GM23338 (cell line): ENCODE results near the gene SLC36A2. TPM values are rescaled to one million over a fixed set of nuclear protein-coding genes. Genes with fewer than 3 reads are reported as not detected.

Experiments used
- ATAC-seq: fragments of 200-7000 bp; cut with Tn5 transposase; 3 replicates; pipeline ENCODE4 v1.9.1; 2020
- DNase-seq: peaks from one replicate; pipeline ENCODE4 v3.0.0-alpha.2; 2015; ENCODE audit warnings: low spot score
- H2AFZ ChIP-seq: fragments of 200-600 bp; sonication (generic); 2 replicates; pipeline ENCODE4 v1.8.0; 2016; ENCODE audit warnings: antibody characterized with exemption, mild to moderate bottlenecking, moderate library complexity
- H3F3A ChIP-seq: fragments of 200-600 bp; sonication (generic); replicated peaks from 2 replicates; pipeline ENCODE4 v1.8.0; 2017; ENCODE audit warnings: antibody characterized with exemption, mixed run types, low read depth
- H3K27ac ChIP-seq: fragments of 200-600 bp; sonication (generic); 2 replicates; pipeline ENCODE4 v1.6.1; 2016; ENCODE audit warnings: low read depth
- H3K27me3 ChIP-seq: fragments of 200-600 bp; sonication (generic); 2 replicates; pipeline ENCODE4 v1.8.0; 2016; ENCODE audit warnings: mild to moderate bottlenecking, mixed run types, moderate library complexity; ENCODE audit not compliant: insufficient read depth
- H3K36me3 ChIP-seq: fragments of 200-600 bp; sonication (generic); 2 replicates; pipeline ENCODE4 v1.8.0; 2016; ENCODE audit warnings: mild to moderate bottlenecking; ENCODE audit not compliant: insufficient read depth
- H3K4me1 ChIP-seq: fragments of 200-600 bp; sonication (generic); 2 replicates; pipeline ENCODE4 v1.8.0; 2016; ENCODE audit warnings: mild to moderate bottlenecking, moderate library complexity; ENCODE audit not compliant: insufficient read depth
- H3K4me2 ChIP-seq: fragments of 200-600 bp; sonication (generic); 2 replicates; pipeline ENCODE4 v1.7.1; 2017; ENCODE audit warnings: mixed run types
- H3K4me3 ChIP-seq: fragments of 200-600 bp; sonication (generic); 2 replicates; pipeline ENCODE4 v1.6.1; 2016; ENCODE audit warnings: mixed run types
- H3K79me2 ChIP-seq: fragments of 200-600 bp; sonication (generic); replicated peaks from 2 replicates; pipeline ENCODE4 v1.8.0; 2017; ENCODE audit warnings: mild to moderate bottlenecking; ENCODE audit not compliant: insufficient read depth
- H3K9me2 ChIP-seq: fragments of 200-600 bp; sonication (generic); 2 replicates; pipeline ENCODE4 v1.8.0; 2017; ENCODE audit not compliant: insufficient read depth
- H4K20me1 ChIP-seq: fragments of 200-600 bp; sonication (generic); replicated peaks from 2 replicates; pipeline ENCODE4 v1.8.0; 2017; ENCODE audit warnings: mild to moderate bottlenecking; ENCODE audit not compliant: insufficient read depth
- H3K27ac Mint-ChIP-seq: 2 replicates; pipeline ENCODE4 v1.8.0; 2020; ENCODE audit warnings: inconsistent platforms, mild to moderate bottlenecking, moderate library complexity, mixed read lengths
- H3K27me3 Mint-ChIP-seq: 3 replicates; pipeline ENCODE4 v1.8.0; 2022; ENCODE audit warnings: low read depth, mild to moderate bottlenecking, moderate library complexity, mixed read lengths, inconsistent platforms; ENCODE audit not compliant: insufficient read depth, poor library complexity
- H3K36me3 Mint-ChIP-seq: 3 replicates; pipeline ENCODE4 v1.8.0; 2021; ENCODE audit warnings: low read depth, mild to moderate bottlenecking, inconsistent platforms, moderate library complexity, mixed read lengths
- H3K4me1 Mint-ChIP-seq: 3 replicates; pipeline ENCODE4 v1.8.0; 2020; ENCODE audit warnings: mild to moderate bottlenecking, inconsistent platforms, mixed read lengths
- H3K4me3 Mint-ChIP-seq: 3 replicates; pipeline ENCODE4 v1.8.0; 2021; ENCODE audit warnings: moderate library complexity, mild to moderate bottlenecking, inconsistent platforms, mixed read lengths
- H3K9me3 Mint-ChIP-seq: 3 replicates; pipeline ENCODE4 v1.8.0; 2020; ENCODE audit warnings: moderate library complexity, mild to moderate bottlenecking, inconsistent platforms, mixed read lengths
- ETS1 ChIP-seq: IDR thresholded peaks from 2 replicates; pipeline ENCODE4 v1.6.1; 2016; ENCODE audit warnings: antibody characterized with exemption
- EZH2phosphoT487 ChIP-seq: fragments of 200-600 bp; sonication (generic); IDR thresholded peaks from one replicate; pipeline ENCODE4 v1.8.1; 2018; ENCODE audit warnings: antibody characterized with exemption; ENCODE audit not compliant: unreplicated experiment
- JUNB ChIP-seq: IDR thresholded peaks from one replicate; pipeline ENCODE4 v1.6.1; 2016; ENCODE audit warnings: antibody characterized with exemption; ENCODE audit not compliant: unreplicated experiment
- NANOG ChIP-seq: IDR thresholded peaks from 2 replicates; pipeline ENCODE4 v1.6.1; 2016; ENCODE audit warnings: antibody characterized with exemption, borderline replicate concordance
- STAT1 ChIP-seq: IDR thresholded peaks from one replicate; pipeline ENCODE4 v1.6.1; 2016; ENCODE audit warnings: antibody characterized with exemption; ENCODE audit not compliant: unreplicated experiment
- ZNF114 ChIP-seq: fragments of 250-450 bp; sonication (Bioruptor Pico); IDR thresholded peaks from 2 replicates; pipeline ENCODE4 v1.5.0; 2020; ENCODE audit warnings: mild to moderate bottlenecking, moderate library complexity
- ZNF331 ChIP-seq: fragments of 250-450 bp; sonication (Bioruptor Pico); IDR thresholded peaks from 2 replicates; pipeline ENCODE4 v1.5.0; 2020; ENCODE audit warnings: low read depth, mild to moderate bottlenecking, moderate library complexity
- polyA plus RNA-seq: library from polyadenylated mRNA; unstranded; fragments of >200 nt; fragmentation: Nextera tagmentation; extraction: Ambion mirVana; gene quantifications from 2 replicates; pipeline ENCODE4 v1.2.1, GENCODE V29; 2016
- total RNA-seq: library from RNA; depleted of rRNA; stranded (reverse); fragments of >200 nt; shearing (Covaris generic); gene quantifications from 2 replicates; pipeline ENCODE4 v1.2.3, GENCODE V29; 2014
- TF ChIP-seq, protein P1 (sequence below), 2 experiments: fragments of 200-600 bp in 1 of 2; sonication (generic) in 1 of 2; conservative IDR thresholded peaks; 2 replicates each; pipeline versions ENCODE4 v1.5.1 to v1.6.1; 2016 to 2017; ENCODE audit warnings: antibody characterized with exemption in 2 of 2, low read depth in 2 of 2, mild to moderate bottlenecking in 2 of 2, moderate library complexity in 1 of 2
- TF ChIP-seq, protein P2 (sequence below): fragments of 250-450 bp; sonication (Bioruptor Pico); IDR thresholded peaks from 2 replicates; pipeline ENCODE4 v1.5.0; 2020; ENCODE audit warnings: mild to moderate bottlenecking, moderate library complexity

Gene SLC36A2
- total and polyA plus RNA-seq, 2 experiments from 2014 or later, result 0.08 TPM; not detected in 1

GRCh38 chr5:151338734-151339133 is 8.6 kb downstream of the SLC36A2 start (continued):
- TF ChIP-seq, protein P1, sequence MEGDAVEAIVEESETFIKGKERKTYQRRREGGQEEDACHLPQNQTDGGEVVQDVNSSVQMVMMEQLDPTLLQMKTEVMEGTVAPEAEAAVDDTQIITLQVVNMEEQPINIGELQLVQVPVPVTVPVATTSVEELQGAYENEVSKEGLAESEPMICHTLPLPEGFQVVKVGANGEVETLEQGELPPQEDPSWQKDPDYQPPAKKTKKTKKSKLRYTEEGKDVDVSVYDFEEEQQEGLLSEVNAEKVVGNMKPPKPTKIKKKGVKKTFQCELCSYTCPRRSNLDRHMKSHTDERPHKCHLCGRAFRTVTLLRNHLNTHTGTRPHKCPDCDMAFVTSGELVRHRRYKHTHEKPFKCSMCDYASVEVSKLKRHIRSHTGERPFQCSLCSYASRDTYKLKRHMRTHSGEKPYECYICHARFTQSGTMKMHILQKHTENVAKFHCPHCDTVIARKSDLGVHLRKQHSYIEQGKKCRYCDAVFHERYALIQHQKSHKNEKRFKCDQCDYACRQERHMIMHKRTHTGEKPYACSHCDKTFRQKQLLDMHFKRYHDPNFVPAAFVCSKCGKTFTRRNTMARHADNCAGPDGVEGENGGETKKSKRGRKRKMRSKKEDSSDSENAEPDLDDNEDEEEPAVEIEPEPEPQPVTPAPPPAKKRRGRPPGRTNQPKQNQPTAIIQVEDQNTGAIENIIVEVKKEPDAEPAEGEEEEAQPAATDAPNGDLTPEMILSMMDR (conservative IDR thresholded peaks at IDR 0.05; ENCODE audit: low read depth in 2 of 2), result no peak
- TF ChIP-seq JUNB, result no peak
- TF ChIP-seq STAT1, result no peak
- no peak for TF ChIP-seq EZH2phosphoT487
- no peak for TF ChIP-seq ZNF114
- no peak for TF ChIP-seq NANOG

- H4K20me1 ChIP-seq, result no peaks in the 10 kb centered on the region
- H3K4me1 ChIP-seq, result no peaks in the 10 kb centered on the region
- Mint-ChIP-seq H3K4me1 (peaks cover 3% of the 10 kb centered on the region; the same call in 1 of the 3 replicates), H3K9me3 (no peaks in the 10 kb centered on the region), H3K27me3 (peaks cover 2% of the 10 kb centered on the region), H3K36me3 (no peaks in the 10 kb centered on the region), H3K4me3 (no peak overlapping the region), H3K27ac (no peak overlapping the region)
- H3K27me3 ChIP-seq, result no peaks in the 10 kb centered on the region
- H3K36me3 ChIP-seq, result no peaks in the 10 kb centered on the region
- no peaks in the 10 kb centered on the region for H3F3A ChIP-seq
- H3K79me2 ChIP-seq, result no peaks in the 10 kb centered on the region
- ATAC-seq (no peak), DNase-seq (no peak)
- H3K4me3 ChIP-seq, result no peak overlapping the region
- H2AFZ ChIP-seq, result no peak overlapping the region
- H3K4me2 ChIP-seq, result no peak overlapping the region
- no peak overlapping the region for H3K27ac ChIP-seq
- TF ChIP-seq ETS1, result no peak
- H3K9me2 ChIP-seq, result 0 out of 2 replicates have a peak, but pooled peaks cover 5% of the 10 kb centered on the region
Measured at GRCh38 chr5:151332857-151333256, 14.5 kb downstream of the SLC36A2 start.

- Histone ChIP-seq H3K36me3 (no peaks in the 10 kb centered on the region), H3K4me1 (no peaks in the 10 kb centered on the region), H3K27me3 (no peaks in the 10 kb centered on the region), H3K27ac (no peak overlapping the region), H3K9me2 (peaks cover 11% of the 10 kb centered on the region; the same call in 1 of the 2 replicates), H3K4me3 (no peak overlapping the region), H3K4me2 (no peak overlapping the region), H2AFZ (0 out of 2 replicates have a peak overlapping the region, but pooled peaks have one; percentile 83), H3K79me2 (no peaks in the 10 kb centered on the region), H3F3A (no peaks in the 10 kb centered on the region), H4K20me1 (no peaks in the 10 kb centered on the region)
- no peak overlapping the region for H3K4me3 Mint-ChIP-seq
- H3K9me3 Mint-ChIP-seq, result no peaks in the 10 kb centered on the region
- no peak for DNase-seq
- no peak overlapping the region for H3K27ac Mint-ChIP-seq
- no peak for ATAC-seq
- H3K36me3 Mint-ChIP-seq, result no peaks in the 10 kb centered on the region
- H3K27me3 Mint-ChIP-seq, result peaks cover 5% of the 10 kb centered on the region
- H3K4me1 Mint-ChIP-seq, result peaks cover 10% of the 10 kb centered on the region
- TF ChIP-seq, protein P2, sequence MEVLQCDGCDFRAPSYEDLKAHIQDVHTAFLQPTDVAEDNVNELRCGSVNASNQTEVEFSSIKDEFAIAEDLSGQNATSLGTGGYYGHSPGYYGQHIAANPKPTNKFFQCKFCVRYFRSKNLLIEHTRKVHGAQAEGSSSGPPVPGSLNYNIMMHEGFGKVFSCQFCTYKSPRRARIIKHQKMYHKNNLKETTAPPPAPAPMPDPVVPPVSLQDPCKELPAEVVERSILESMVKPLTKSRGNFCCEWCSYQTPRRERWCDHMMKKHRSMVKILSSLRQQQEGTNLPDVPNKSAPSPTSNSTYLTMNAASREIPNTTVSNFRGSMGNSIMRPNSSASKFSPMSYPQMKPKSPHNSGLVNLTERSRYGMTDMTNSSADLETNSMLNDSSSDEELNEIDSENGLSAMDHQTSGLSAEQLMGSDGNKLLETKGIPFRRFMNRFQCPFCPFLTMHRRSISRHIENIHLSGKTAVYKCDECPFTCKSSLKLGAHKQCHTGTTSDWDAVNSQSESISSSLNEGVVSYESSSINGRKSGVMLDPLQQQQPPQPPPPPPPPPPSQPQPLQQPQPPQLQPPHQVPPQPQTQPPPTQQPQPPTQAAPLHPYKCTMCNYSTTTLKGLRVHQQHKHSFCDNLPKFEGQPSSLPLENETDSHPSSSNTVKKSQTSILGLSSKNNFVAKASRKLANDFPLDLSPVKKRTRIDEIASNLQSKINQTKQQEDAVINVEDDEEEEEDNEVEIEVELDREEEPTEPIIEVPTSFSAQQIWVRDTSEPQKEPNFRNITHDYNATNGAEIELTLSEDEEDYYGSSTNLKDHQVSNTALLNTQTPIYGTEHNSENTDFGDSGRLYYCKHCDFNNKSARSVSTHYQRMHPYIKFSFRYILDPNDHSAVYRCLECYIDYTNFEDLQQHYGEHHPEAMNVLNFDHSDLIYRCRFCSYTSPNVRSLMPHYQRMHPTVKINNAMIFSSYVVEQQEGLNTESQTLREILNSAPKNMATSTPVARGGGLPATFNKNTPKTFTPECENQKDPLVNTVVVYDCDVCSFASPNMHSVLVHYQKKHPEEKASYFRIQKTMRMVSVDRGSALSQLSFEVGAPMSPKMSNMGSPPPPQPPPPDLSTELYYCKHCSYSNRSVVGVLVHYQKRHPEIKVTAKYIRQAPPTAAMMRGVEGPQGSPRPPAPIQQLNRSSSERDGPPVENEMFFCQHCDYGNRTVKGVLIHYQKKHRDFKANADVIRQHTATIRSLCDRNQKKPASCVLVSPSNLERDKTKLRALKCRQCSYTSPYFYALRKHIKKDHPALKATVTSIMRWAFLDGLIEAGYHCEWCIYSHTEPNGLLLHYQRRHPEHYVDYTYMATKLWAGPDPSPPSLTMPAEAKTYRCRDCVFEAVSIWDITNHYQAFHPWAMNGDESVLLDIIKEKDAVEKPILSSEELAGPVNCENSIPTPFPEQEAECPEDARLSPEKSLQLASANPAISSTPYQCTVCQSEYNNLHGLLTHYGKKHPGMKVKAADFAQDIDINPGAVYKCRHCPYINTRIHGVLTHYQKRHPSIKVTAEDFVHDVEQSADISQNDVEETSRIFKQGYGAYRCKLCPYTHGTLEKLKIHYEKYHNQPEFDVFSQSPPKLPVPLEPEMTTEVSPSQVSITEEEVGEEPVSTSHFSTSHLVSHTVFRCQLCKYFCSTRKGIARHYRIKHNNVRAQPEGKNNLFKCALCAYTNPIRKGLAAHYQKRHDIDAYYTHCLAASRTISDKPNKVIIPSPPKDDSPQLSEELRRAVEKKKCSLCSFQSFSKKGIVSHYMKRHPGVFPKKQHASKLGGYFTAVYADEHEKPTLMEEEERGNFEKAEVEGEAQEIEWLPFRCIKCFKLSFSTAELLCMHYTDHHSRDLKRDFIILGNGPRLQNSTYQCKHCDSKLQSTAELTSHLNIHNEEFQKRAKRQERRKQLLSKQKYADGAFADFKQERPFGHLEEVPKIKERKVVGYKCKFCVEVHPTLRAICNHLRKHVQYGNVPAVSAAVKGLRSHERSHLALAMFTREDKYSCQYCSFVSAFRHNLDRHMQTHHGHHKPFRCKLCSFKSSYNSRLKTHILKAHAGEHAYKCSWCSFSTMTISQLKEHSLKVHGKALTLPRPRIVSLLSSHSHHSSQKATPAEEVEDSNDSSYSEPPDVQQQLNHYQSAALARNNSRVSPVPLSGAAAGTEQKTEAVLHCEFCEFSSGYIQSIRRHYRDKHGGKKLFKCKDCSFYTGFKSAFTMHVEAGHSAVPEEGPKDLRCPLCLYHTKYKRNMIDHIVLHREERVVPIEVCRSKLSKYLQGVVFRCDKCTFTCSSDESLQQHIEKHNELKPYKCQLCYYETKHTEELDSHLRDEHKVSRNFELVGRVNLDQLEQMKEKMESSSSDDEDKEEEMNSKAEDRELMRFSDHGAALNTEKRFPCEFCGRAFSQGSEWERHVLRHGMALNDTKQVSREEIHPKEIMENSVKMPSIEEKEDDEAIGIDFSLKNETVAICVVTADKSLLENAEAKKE (CRISPR knock-in tag), result no peak
- TF ChIP-seq STAT1 (no peak), ZNF331 (CRISPR knock-in tag) (no peak)
Measured at GRCh38 chr5:151328734-151329133, 18.6 kb downstream of the SLC36A2 start.
